Panc1 (cell line): ENCODE data around the gene RBP5.

Experiments used
- POLR2AphosphoS5 ChIP-seq: IDR thresholded peaks from 2 replicates; pipeline ENCODE4 v1.6.1; 2012; ENCODE audit warnings: mild to moderate bottlenecking, low read depth, low read length, moderate library complexity
- SIN3A ChIP-seq: IDR thresholded peaks from 2 replicates; pipeline ENCODE4 v1.6.1; 2012; ENCODE audit warnings: low read depth, mild to moderate bottlenecking, low read length, moderate library complexity, borderline replicate concordance; ENCODE audit not compliant: insufficient read depth
- TCF7L2 ChIP-seq: IDR thresholded peaks from 2 replicates; pipeline ENCODE4 v1.6.1; 2011; ENCODE audit warnings: mild to moderate bottlenecking, low read depth, low read length, inconsistent platforms
- TF ChIP-seq, protein P1 (sequence below): fragments of 450-650 bp; IDR thresholded peaks from 2 replicates; pipeline ENCODE4 v1.5.1; 2017; ENCODE audit warnings: mild to moderate bottlenecking
- TF ChIP-seq, protein P2 (sequence below), 2 experiments: IDR thresholded peaks; 2 replicates each; pipeline ENCODE4 v1.6.1; 2011 to 2012; ENCODE audit warnings: low read depth in 2 of 2, control low read depth in 1 of 2, low read length in 1 of 2, mild to moderate bottlenecking in 1 of 2, moderate library complexity in 1 of 2; ENCODE audit not compliant: insufficient read depth in 1 of 2

DNA sequence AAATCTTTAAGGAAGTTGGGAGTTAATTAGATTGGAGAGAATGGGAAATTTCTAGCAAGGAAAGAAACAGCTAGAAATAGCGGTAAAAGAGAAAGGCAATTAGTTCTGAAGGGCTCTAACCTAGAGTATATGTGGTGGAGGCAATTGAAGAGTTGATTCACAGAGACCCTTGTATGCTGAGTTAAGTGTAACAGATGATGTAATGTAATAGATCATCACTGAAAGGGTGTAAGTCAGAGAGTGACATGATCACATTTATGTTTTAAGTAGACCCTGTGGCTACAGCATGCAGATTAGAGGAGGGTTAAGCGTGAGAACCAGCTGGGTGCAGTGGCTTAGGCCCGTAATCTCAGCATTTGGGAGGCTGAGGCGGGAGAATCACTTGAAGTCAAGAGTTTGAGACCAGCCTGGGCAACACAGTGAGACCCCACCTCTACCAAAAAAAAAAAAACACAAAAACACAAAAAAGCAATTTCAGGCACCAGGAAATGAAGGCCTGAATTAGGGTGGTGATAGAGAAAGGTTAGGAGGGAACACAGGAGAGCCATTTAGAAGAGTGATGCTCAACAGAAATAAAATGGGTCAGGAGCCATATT lies 3.0 kb downstream of the RBP5 start:
- TF ChIP-seq, protein P1, sequence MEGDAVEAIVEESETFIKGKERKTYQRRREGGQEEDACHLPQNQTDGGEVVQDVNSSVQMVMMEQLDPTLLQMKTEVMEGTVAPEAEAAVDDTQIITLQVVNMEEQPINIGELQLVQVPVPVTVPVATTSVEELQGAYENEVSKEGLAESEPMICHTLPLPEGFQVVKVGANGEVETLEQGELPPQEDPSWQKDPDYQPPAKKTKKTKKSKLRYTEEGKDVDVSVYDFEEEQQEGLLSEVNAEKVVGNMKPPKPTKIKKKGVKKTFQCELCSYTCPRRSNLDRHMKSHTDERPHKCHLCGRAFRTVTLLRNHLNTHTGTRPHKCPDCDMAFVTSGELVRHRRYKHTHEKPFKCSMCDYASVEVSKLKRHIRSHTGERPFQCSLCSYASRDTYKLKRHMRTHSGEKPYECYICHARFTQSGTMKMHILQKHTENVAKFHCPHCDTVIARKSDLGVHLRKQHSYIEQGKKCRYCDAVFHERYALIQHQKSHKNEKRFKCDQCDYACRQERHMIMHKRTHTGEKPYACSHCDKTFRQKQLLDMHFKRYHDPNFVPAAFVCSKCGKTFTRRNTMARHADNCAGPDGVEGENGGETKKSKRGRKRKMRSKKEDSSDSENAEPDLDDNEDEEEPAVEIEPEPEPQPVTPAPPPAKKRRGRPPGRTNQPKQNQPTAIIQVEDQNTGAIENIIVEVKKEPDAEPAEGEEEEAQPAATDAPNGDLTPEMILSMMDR = no peak
- TF ChIP-seq POLR2AphosphoS5 (no peak), SIN3A (no peak), TCF7L2 (no peak)
- TF ChIP-seq, protein P2, sequence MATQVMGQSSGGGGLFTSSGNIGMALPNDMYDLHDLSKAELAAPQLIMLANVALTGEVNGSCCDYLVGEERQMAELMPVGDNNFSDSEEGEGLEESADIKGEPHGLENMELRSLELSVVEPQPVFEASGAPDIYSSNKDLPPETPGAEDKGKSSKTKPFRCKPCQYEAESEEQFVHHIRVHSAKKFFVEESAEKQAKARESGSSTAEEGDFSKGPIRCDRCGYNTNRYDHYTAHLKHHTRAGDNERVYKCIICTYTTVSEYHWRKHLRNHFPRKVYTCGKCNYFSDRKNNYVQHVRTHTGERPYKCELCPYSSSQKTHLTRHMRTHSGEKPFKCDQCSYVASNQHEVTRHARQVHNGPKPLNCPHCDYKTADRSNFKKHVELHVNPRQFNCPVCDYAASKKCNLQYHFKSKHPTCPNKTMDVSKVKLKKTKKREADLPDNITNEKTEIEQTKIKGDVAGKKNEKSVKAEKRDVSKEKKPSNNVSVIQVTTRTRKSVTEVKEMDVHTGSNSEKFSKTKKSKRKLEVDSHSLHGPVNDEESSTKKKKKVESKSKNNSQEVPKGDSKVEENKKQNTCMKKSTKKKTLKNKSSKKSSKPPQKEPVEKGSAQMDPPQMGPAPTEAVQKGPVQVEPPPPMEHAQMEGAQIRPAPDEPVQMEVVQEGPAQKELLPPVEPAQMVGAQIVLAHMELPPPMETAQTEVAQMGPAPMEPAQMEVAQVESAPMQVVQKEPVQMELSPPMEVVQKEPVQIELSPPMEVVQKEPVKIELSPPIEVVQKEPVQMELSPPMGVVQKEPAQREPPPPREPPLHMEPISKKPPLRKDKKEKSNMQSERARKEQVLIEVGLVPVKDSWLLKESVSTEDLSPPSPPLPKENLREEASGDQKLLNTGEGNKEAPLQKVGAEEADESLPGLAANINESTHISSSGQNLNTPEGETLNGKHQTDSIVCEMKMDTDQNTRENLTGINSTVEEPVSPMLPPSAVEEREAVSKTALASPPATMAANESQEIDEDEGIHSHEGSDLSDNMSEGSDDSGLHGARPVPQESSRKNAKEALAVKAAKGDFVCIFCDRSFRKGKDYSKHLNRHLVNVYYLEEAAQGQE (IDR thresholded peaks at IDR 0.05; ENCODE audit: insufficient read depth in 1 of 2, low read depth in 2 of 2, low read length in 1 of 2) = no peak
